ENCODE measurements around the gene TLE2.
"Not testable (repeated sequence)": the region's sequence is repeated elsewhere in the genome, so short reads cannot be mapped to it uniquely, and the experiment has no call there.

GRCh38 chr19:2963631-2964030 is 65.4 kb downstream of the TLE2 start:
- TF ChIP-seq CTCF, POLR2A, POLR2AphosphoS5 (IDR thresholded peaks at IDR 0.05): not testable (repeated sequence)

All from transverse colon (tissue), 4 donors.